Hematopoietic multipotent progenitor cell (in vitro differentiated cells): ENCODE measurements around the gene ZNF394. TPM values are rescaled to one million over a fixed set of nuclear protein-coding genes. Genes with fewer than 3 reads are reported as not detected.
"Not testable (repeated sequence)": the region's sequence is repeated elsewhere in the genome, so short reads cannot be mapped to it uniquely, and the experiment has no call there.

Experiments
- DNase-seq, 3 donors: peaks; one replicate each; pipeline ENCODE4 v3.0.0-alpha.2; 2011 to 2015; ENCODE audit warnings: low read depth in 2 of 3, low spot score in 2 of 3
- total RNA-seq: library from RNA; depleted of rRNA; stranded (reverse); fragments of >200 nt; gene quantifications from one replicate; pipeline ENCODE4 v1.2.3, GENCODE V29; 2012

The ZNF394 gene
- 61.4 TPM for total RNA-seq

DNA sequence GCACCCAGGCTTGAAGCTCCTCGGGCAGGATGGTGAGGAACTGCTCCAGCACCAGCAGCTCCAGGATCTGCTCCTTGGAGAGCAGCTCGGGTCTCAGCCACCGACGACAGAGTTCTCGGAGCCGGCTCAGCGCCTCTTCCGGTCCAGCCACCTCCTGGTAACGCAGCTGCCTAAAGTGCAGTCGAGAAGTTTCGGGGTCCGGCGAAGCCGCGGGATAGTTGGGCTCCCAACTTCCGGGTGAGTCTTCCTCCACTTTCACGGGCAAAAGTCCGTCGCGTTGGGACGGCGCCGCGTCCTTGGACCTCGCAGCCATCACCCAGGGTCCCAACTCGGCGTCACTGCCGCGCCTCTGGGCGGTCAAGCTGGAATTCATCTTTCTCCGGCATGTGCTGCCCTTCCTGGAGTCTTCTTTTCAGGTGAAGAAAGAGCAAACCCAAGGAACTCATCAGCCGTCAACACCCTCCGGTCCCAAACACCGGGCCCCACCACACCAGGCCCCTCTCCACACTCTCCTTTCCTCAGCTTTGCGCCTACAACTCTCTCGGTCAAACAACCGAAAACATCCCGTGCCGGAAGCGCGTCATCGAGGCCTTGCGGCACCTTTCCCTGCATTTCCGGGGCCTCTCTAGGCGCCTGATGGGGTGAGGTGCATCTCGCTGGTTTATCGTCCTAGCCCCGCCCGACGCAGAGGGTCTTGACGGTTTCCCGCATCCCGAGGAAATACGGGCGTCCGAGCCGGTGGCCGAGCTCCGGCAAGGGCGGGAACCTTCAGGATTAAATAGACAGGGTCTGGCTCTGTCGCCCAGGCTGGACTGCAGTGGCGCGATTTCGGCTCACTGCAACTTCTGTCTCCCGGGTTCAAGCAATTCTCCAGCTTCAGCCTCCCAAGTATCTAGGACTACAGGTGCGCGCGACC is at the start of gene ZNF394:
Gene ZNF394 (minus strand): TSS at position 561 of the 916 bp plus-strand sequence. CDS start 188 bp downstream, at position 373.
- peak; percentile 78 to 96 (median 91) for DNase-seq

DNA sequence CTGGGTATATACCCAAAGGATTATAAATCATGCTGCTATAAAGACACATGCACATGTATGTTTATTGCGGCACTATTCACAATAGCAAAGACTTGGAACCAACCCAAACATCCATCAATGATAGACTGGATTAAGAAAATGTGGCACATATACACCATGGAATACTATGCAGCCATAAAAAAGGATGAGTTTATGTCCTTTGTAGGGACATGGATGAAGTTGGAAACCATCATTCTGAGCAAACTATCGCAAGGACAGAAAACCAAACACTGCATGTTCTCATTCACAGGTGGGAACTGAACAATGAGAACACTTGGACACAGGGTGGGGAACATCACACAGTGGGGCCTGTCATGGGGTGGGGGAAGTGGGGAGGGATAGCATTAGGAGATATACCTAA is 49.5 kb upstream of the ZNF394 start:
- DNase-seq, result not testable (repeated sequence)

DNA sequence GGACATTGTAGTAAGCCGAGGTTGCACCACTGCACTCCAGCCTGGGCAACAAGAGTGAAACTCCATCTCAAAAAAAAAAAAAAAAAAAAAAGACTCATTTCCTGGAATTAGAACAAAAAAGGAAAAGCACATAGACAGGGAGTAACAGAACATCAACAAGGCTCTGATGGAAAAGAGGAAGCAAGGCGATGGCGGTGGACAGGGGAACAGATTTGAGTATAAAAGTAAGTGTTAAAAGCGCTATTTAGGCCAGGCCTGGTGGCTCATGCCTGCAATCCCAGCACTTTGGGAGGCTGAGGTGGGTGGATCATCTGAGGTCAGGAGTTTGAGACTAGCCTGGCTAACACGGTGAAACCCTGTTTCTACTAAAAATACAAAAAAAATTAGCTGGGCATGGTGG is 45.2 kb upstream of the ZNF394 start:
- not testable (repeated sequence) for DNase-seq

DNA sequence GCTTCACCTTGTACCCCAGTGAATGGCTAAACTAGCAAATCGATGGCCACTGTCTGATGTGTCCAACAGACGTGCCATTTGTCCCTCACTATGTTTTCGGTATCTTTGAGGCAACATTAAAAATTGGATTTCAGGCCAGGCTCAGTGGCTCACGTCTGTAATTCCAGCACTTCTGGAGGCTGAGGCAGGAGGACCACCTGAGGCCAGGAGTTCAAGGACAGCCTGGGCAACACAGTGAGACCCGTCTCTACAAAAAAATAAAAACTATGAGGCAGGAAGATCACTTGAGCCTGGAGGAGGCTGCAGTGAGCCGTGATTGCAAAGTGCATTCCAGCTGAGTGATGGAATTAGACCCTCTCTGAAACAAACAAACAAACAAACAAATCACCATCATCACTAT is 43.8 kb upstream of the ZNF394 start:
- no peak for DNase-seq

DNA sequence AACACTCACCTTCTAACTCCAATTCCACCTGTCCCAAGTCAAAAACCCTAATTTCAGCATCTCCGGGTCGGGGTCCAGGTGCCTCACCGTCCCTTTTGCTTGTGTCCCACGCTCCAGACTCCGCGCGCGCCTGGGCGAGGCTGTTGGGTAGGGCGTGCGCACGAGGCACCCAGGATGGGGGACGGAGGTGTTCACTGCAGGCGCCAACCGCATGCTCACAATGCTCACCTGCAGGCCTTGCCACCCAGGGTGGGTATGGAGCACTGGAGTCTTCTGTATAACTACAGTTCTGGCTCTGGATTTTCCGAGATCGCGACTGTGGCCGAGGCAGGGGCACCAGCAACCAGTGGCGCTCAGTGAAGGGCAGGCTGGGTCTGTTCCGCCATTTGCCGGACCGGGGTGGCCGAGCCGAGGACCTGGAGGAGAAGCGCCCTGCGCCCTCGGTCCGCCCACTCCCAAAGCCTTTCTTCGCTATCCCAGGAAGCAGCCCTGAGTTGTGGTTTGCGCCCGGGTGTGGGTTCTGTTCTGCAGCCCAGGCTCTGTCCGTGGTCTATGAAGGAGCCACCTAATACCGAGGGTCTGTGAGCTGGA is 43.1 kb upstream of the ZNF394 start:
- DNase-seq, result no peak

DNA sequence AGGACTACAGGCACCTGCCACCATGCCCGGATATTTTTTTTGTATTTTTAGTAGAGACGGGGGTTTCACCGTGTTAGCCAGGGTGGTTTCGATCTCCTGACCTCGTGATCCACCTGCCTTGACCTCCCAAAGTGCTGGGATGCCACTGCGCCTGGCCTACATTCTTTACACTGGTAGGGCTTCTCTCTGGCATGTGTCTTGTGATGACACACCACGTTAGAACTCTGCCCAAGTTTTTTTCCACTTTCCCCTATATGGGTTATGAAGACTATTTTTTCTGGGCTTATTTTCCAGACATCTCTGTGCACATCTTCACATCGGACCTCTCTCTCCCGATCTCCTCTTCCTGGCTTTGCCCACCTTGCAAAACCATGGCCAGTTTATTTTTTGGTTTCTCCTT is 41.1 kb upstream of the ZNF394 start:
- DNase-seq, result no peak

DNA sequence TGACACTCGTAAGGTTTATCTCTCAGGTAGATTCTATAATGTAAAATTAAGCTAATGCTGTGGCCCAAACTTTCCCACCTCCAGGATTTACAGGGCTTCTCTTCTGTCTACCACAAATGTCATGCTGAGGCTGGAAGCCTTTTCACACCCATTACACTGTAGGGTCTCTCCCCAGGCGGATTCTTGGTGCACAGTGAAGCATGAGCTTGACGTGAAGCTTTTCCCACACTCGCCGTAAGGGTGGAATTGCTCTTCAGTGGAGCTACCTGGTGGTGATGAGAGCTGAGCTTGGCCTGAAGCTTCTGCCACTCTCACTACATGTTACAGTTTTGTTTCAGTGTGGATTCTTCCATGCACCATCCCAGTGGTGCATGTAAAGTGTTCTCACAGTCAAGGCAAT is 40.5 kb upstream of the ZNF394 start:
- no peak for DNase-seq

DNA sequence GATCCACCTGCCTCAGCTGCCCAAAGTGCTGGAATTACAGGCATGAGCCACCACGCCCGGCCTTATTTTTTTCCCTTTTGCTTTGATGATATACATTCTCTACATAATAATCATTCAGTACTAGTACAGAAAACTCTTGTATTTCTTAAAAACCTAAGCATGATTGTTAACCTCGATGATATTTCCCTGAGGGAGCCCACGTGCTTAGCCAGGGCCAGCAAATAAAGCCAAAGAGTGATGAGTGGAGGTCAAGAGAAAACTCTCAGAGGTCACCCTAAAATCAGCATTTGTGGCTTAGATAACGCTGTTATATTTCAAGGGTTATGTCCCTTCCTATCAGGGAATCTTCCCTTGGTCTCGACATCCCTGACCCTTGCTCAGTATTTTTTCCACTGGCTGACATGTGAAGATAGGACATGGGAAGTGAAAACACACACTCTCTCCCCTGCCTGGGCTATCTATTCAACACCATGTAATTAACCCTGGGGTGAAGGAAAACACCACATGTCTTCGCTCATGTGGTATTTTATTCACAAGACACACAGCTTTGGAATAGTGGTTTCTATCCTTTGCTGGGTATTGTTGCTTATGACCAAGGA is 39.2 kb upstream of the ZNF394 start:
- no peak for DNase-seq

DNA sequence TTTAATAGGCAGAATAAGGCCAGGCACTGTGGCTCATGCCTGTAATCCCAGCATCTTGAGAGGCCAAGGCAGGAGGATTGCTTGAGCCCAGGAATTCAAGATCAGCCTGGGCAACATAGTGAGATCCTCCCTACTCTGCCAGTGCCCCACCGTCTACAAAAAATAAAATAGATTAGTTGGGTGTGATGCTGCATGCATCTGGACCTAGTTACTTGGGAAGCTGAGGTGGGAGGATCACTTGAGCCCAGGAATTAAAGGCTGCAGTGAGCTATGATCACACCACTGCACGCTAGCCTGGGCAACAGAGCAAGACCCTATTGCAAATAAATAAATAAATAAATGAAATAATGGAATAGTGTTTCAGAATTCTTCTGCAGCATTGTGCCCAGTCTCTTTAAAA is 35.6 kb upstream of the ZNF394 start:
- no peak for DNase-seq

DNA sequence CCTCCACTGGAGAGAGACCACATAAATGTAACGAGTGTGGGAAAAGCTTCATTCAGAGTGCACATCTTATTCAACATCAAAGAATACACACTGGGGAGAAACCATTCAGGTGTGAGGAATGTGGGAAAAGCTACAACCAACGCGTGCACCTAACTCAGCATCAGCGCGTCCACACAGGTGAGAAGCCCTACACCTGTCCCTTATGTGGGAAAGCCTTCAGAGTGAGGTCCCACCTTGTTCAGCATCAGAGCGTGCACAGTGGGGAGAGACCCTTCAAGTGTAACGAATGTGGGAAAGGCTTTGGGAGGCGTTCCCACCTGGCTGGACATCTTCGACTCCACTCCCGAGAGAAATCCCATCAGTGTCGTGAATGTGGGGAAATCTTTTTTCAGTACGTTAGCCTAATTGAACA is 31.3 kb upstream of the ZNF394 start:
- DNase-seq, result no peak

DNA sequence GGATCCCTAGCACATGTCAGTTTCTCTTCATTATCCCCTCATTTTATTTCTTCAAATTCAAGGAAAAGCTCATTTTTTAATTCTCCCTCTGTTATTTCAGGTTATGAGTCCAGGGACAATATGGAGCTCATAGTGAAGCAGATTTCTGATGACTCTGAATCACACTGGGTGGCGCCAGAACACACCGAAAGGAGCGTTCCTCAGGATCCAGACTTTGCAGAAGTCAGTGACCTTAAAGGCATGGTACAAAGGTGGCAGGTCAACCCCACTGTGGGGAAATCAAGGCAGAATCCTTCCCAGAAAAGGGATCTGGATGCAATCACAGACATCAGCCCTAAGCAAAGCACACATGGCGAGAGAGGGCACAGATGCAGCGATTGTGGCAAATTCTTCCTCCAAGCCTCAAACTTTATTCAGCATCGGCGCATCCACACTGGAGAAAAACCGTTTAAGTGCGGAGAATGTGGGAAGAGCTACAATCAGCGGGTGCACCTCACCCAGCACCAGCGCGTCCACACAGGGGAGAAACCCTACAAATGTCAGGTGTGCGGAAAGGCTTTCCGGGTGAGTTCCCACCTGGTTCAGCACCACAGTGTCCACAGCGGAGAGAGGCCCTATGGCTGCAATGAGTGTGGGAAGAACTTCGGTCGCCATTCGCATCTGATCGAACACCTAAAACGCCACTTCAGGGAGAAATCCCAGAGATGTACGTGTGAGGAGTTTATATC is 25.8 kb upstream of the ZNF394 start:
- peak in 2 of 3 donors; percentile 24 to 51 for DNase-seq

DNA sequence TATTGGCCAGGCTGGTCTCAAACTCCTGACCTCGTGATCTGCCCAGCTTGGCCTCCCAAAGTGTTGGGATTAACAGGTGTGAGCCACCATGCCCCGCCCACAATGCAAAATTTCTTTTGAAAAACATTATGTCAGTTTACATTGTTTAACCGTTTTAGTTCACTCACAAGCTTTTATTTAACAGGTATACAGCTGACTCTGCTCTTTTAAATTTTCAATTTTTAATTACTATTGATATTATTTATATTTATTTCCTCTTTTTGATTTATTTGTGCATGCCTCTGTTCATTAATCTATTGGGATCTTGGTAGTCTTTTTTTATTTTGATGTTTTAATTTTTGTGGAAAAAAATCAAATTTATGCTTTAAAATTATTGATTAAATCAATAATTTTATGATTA is 21.3 kb upstream of the ZNF394 start:
- DNase-seq, result no peak

DNA sequence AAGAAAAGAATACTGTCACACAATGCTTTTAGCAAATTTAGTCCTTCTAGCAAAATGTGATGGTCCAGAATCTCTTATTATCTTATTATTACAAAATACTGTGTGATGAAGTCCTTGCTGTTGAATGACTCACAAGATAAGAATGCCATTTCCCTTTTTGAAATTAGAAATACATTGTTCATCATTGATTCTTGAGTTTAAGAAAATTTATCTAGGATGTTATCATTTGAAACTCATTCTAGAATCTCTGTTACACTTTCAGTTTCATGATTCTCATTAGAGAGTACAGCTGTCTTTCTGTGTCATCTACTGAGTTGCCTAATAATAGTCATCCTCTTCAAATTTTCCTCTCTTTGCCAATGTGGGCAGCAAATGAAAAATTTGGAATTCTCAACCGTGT is 14.0 kb upstream of the ZNF394 start:
- no peak for DNase-seq

DNA sequence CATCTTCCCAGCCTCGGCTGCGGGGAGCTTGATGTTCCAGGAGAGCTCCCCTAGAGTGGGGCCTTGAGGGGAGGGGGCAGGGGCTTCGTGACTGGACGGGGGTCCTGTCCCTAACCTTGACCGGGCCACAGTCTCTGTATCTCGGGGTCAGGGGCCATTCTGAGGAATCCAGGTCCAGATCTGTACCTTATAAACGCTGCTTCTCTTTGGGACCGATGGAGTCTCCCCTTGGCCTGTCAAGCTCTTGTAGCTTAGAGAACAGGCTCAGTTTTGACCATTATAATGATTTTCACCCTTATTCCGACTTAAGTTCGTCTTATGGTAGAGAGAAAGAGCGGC is 5.2 kb upstream of the ZNF394 start:
- no peak for DNase-seq

DNA sequence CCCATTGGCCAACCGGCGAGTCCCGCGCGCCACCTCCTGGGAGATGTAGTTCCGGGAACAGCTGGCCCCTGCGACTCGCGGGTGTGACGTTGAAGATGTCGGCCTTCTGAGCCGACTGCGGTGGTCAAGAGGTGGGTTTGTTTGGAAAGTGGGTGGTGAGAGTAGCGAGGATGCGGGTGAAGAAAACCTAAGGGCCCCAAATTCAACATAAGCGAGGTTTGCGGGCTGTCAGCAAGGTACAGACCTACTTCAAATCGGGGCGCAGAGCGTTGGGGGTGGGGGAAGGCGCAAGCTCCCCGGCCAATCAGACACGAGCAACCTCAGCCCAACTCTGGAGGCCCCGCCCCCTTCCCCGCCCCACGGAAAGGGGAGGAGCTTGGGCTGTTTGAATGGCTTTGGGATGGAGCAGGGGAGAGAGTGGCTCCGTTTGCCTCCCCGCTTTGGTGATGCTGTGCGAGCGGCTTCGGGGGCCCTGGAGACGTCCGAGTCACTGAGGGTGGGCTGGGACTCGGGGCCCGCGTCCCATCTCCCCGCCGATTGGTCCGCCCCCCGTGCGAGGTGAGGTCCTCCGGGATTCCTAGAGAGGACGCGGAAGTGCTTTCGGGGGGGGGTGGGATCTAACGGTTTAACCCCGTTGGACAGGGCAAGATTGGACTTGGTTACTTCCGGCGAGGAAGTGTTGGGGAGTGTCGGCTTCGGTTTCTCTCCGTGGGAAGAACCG is 4.7 kb upstream of the ZNF394 start, which contains the start of gene ZKSCAN5:
Gene ZKSCAN5 (plus strand): TSS at position 60 of the 721 bp plus-strand sequence. CDS start 1,383 bp downstream, outside the sequence.
- DNase-seq, result peak; percentile 97 to 98 (median 98)

DNA sequence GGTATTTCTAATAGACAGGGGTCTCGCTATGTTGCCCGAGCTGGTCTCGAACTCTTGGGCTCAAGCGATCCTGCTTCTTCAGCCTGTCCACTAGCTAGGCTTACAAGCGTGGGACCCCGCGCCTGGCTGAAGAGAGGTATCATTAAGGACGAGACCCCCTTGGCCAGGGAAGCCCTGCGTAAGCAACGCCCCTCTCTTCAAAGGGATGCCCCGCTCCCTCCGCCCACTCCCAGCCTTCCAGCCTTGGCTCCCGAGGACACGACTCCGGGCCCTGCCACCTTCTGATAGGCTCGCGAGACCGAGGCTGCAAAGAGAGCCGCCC is 4.2 kb upstream of the ZNF394 start:
- no peak for DNase-seq

DNA sequence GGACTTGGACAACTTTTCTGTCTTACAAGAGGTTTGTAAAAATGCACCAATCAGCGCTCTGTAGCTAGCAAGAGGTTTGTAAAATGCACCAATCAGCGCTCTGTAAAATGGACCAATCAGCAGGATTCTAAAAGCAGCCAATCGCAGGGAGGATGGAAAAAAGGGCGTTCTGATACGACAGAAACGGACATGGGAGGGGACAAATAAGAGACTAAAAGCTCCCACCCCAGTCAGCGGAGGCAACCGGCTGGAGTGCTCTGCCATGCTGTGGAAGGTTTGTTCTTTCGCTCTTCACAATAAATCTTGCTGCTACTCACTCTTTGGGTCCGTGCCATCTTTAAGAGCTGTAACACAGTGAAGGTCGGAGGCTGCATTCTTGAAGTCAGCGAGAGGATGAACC is 1.2 kb upstream of the ZNF394 start:
- DNase-seq, result peak in 2 of 3 donors; percentile 26 to 59

DNA sequence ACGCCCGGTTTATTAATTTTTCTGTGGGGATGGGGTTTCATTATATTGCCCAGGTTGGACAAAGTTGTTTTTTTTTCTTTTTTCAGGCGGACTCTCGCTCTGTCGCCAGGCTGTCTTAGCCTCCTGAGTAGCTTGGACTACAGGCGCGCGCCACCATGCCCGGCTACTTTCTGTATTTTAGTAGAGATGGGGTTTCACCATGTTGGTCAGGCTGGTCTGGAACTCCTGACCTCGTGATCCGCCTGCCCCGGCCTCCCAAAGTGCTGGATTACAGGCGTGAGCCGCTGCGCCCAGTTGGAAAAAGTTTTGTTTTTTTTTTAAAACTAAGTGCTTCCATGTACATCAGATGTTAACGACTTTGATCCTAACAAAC is 542 bp upstream of the ZNF394 start:
- DNase-seq, result no peak

DNA sequence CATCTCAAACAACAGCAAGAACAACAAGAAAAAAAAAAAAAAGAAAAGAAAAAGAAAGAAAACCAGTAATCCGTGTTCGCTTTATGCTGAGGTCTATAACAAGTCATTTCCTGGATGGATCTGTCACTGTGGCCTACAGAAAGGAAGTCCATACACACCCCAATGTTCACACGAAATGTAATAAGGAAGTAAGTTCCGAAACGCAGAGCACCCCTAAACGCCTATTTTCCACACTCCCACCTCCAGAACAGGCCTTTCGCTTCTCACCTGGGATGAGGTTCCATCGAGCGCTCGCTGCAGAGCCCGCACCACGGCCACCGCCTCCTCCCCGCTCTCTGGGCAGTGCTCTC is 735 bp downstream of the ZNF394 start:
- peak; percentile 13 to 72 (median 62) for DNase-seq

DNA sequence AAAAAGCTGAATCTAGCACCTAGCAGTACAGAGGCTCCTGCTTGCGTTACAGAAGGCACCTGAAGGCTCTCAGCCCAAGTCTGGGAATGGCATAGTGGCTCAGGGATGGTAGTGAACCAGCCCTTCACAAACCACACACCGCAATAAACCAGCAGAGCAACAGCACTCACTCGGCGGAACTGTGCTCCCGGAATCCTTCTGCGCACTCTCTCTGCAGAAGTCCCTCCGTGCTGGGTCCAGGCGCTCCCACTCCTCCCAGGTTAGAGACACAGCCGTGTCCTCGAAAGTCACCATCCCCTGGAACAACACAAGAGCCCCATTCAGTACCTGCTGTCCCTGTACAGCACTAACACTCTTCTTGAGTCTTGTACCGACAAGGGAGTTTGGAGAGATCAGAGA is 1.5 kb downstream of the ZNF394 start:
- no peak for DNase-seq
